ENCODE measurements around the gene TSC22D3.

TSC22D3 gene

GRCh38 chrX:107675823-107676555 is 99.6 kb downstream of the TSC22D3 start:
- TF ChIP-seq SIN3A (IDR thresholded peaks at IDR 0.05; ENCODE audit: borderline replicate concordance, insufficient read depth, low read length) (no peak), TAF1 (IDR thresholded peaks at IDR 0.05; ENCODE audit: borderline replicate concordance, insufficient read depth, low read length) (no peak)
- TF ChIP-seq, protein P1, sequence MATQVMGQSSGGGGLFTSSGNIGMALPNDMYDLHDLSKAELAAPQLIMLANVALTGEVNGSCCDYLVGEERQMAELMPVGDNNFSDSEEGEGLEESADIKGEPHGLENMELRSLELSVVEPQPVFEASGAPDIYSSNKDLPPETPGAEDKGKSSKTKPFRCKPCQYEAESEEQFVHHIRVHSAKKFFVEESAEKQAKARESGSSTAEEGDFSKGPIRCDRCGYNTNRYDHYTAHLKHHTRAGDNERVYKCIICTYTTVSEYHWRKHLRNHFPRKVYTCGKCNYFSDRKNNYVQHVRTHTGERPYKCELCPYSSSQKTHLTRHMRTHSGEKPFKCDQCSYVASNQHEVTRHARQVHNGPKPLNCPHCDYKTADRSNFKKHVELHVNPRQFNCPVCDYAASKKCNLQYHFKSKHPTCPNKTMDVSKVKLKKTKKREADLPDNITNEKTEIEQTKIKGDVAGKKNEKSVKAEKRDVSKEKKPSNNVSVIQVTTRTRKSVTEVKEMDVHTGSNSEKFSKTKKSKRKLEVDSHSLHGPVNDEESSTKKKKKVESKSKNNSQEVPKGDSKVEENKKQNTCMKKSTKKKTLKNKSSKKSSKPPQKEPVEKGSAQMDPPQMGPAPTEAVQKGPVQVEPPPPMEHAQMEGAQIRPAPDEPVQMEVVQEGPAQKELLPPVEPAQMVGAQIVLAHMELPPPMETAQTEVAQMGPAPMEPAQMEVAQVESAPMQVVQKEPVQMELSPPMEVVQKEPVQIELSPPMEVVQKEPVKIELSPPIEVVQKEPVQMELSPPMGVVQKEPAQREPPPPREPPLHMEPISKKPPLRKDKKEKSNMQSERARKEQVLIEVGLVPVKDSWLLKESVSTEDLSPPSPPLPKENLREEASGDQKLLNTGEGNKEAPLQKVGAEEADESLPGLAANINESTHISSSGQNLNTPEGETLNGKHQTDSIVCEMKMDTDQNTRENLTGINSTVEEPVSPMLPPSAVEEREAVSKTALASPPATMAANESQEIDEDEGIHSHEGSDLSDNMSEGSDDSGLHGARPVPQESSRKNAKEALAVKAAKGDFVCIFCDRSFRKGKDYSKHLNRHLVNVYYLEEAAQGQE (IDR thresholded peaks at IDR 0.05; ENCODE audit: insufficient read depth in 1 of 2, low read depth in 2 of 2, low read length in 2 of 2) = no peak

DNA sequence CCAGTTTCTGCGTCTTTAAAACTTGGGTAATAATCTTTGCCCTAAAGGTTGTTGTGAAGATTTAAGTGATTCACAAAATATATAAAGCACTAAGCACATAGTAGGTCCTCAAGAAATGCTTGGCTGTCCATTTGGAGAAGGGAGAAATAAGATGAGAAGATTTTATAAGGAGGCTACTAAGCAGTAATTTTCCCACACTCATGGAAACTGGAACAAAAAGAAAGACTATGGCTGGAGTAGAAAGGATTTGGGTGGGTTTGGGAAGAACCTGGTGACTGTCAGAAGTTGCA is 100.3 kb downstream of the TSC22D3 start:
- TF ChIP-seq TAF1 (IDR thresholded peaks at IDR 0.05; ENCODE audit: borderline replicate concordance, insufficient read depth, low read length) = no peak
- TF ChIP-seq, protein P1 (IDR thresholded peaks at IDR 0.05; ENCODE audit: insufficient read depth in 1 of 2, low read depth in 2 of 2, low read length in 2 of 2) = no peak
- no peak for TF ChIP-seq POLR2AphosphoS5 (IDR thresholded peaks at IDR 0.05; ENCODE audit: low read depth, low read length)
- no peak for TF ChIP-seq FOXP2 (optimal IDR thresholded peaks at IDR 0.05; ENCODE audit: borderline replicate concordance, extremely low read depth, extremely low read length, insufficient read depth)
- TF ChIP-seq SIN3A (IDR thresholded peaks at IDR 0.05; ENCODE audit: borderline replicate concordance, insufficient read depth, low read length) = no peak

- TF ChIP-seq SIN3A (IDR thresholded peaks at IDR 0.05; ENCODE audit: borderline replicate concordance, insufficient read depth, low read length) (no peak), POLR2AphosphoS5 (IDR thresholded peaks at IDR 0.05; ENCODE audit: low read depth, low read length) (no peak), TAF1 (IDR thresholded peaks at IDR 0.05; ENCODE audit: borderline replicate concordance, insufficient read depth, low read length) (no peak), FOXP2 (optimal IDR thresholded peaks at IDR 0.05; ENCODE audit: borderline replicate concordance, extremely low read depth, extremely low read length, insufficient read depth) (no peak)
- TF ChIP-seq, protein P1 (IDR thresholded peaks at IDR 0.05; ENCODE audit: insufficient read depth in 1 of 2, low read depth in 2 of 2, low read length in 2 of 2) = no peak
These were observed 100.9 kb downstream of the TSC22D3 start for GRCh38 chrX:107674480-107675364.

DNA sequence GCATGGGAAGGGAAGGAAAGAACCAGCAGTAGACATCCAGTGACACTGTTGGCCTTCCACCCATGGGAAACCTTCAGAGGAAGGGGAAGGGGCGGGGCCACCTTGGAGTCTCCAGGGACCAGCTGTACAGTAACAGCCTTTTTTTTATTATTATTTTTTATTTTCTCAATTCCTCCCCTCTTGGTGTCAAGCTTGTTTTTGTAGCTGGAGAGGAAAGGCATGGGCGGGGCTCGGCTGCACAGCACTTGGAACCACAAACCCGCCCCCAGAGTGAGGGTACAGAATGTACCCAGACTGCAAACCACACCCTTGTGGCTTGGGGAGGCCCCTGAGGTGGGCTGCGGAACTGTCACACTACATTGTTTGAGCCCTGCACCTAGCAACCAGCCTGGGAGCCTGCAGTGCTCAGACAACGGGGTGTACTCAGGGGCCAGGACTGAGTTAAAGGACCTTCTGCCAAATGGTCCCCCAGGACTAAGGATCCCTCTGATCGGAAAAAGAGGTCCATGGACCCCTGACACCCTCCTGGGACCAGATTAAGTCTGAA is 101.6 kb downstream of the TSC22D3 start:
- TF ChIP-seq SIN3A (IDR thresholded peaks at IDR 0.05; ENCODE audit: borderline replicate concordance, insufficient read depth, low read length) (no peak), TAF1 (IDR thresholded peaks at IDR 0.05; ENCODE audit: borderline replicate concordance, insufficient read depth, low read length) (no peak), POLR2AphosphoS5 (IDR thresholded peaks at IDR 0.05; ENCODE audit: low read depth, low read length) (no peak), FOXP2 (optimal IDR thresholded peaks at IDR 0.05; ENCODE audit: borderline replicate concordance, extremely low read depth, extremely low read length, insufficient read depth) (no peak)
- TF ChIP-seq, protein P1 (IDR thresholded peaks at IDR 0.05; ENCODE audit: insufficient read depth in 1 of 2, low read depth in 2 of 2, low read length in 2 of 2) = no peak

Data from PFSK-1 (cell line).